Activated gamma-delta T cell treated with Interleukin-2 at 50 U/mL for 16 hours (primary cell): ENCODE measurements around the gene COL18A1.

ENCODE experiments used
- DNase-seq: peaks from one replicate; pipeline ENCODE4 v3.0.0-alpha.2; 2020

COL18A1 gene

GRCh38 chr21:45470773-45471524 is 66.0 kb downstream of the COL18A1 start:
- no peak for DNase-seq

DNA sequence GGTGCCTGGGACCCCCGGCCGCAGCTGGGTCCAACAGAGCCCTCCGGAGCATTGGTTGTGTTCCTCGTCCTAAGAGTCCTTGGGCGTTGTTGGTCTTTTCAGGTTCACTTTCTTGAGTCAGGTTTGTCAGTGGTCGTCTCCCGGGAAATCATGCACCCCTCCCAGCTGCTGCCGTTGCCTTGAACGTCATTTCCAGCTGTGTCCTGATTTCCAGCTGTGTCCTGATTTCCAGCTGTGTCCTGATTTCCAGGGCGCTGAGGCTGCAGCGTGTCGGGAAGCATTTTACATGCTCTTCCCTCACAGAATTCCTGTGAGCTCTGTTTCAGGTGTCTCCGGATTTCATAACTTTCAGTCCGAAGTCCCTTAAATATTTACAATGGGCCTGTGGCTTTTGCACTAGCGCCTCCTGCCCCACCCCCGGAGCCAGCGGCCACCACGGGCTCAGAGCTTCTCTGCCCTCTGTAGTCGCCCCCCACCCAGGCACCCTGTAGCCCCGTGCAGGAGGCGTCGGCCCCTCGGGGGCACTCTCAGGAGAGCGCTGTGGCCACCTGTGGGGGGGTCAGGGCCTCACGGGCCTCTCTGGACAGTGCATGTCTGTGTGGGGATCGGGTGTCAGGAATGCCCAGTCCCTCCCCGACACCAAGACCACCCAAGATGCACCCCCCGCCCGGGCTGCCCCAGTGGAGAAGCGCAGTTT is 66.7 kb downstream of the COL18A1 start:
- no peak for DNase-seq

DNA sequence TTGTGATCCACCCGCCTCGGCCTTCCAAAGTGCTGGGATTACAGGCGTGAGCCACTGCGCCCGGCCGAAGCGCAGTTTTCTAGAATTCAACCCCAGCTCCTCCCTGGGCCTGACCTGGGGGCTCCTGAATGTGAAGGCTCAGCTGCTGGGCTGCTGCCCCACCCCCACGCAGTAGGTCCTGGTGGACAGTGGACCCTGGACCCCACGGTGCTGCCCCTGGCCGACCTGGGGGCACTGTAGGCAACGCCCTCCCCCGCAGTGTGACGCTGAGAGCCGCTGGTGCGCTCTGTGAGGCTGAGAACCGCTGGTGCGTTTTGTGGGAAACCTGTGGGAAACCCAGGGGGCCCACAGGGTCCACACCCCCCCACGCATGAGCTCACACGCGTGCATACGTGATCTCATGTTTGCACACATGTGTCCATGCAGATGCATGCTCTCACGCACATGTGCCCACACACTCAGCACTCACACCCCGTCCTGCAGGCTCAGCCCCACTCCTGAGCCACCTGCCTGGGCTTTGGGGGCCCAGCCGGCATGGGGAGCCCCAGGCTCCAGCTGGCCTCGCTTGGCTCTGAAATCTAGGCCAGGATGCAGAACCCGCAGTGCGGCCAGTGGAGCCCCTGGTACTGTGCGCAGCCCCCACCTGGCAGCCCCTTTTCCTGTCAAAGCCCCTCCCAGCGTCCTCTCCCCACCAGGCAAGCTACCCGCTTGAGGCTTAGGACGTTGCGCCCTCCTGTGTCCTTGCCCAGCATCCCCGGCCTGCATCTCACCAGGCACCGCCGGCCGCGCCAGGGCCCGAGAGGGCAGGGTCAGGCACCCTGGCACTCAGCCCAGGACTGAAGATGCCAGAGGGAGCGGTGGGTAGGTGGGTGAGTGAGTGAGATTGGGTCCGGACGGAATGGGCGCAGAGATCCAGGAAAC is 67.7 kb downstream of the COL18A1 start:
- no peak for DNase-seq

DNA sequence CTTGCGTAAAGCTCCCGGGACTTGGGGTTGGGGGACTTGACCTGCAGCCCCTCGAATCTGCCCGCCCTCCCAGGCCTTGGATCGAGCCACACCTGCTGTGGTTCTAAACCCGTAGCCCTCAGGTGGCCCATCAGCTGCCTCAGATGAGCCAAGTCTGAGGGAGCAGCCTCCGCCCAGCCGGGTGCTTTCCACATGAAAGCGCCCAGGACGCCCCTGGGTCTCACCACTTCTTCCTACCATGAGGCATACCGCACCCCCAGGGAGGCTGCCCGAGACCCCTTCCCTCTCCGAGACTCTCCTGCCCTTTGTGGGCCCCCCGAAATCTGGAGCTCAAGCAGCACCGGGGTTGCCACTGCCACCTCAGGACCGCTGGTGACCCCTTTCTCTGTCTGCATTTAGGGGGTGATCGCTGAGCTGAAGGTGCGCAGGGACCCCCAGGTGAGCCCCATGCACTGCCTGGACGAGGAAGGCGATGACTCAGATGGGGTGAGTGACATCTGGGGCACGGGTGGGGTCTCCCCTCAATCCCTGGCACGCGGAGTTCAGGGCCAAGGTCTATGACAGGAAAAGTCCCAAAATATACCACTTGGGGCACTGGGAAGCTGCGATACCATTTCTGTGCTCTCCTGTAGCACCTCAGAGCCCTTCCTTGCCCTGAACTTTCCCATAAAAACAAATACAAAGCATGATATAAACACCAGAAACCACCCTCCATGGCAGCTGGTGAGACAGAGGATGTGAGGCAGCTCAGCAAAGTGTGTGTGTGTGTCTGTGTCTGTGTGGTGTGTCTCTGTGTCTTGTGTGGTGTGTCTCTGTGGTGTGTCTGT is 68.7 kb downstream of the COL18A1 start:
- no peak for DNase-seq

DNA sequence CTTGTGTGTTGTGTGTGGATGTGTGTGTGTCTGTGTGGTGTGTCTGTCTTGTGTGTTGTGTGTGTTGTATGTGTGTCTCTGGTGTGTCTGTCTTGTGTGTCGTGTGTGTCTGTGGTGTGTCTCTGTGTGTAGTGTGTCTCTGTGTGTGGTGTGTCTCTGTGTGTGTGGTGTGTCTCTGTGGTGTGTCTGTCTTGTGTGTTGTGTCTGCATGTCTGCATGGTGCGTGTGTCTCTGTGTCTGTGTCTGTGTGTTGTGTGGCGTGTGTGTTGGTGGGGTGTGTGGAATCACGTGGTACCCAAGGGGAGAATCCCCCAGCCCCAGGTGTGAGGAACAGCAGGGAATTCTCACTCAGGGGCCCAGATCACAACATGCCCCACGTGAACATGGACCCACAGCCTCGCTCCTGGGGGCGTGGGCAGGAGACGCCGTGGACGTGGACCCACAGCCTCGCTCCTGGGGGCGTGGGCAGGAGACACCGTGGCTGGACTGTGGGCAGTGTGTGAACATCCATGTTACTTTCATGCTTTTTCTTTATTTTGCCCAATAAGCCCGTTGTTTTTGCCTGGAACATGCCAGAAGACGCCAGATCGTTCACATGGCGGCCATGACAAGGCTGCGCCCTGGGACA is 69.5 kb downstream of the COL18A1 start:
- no peak for DNase-seq

DNA sequence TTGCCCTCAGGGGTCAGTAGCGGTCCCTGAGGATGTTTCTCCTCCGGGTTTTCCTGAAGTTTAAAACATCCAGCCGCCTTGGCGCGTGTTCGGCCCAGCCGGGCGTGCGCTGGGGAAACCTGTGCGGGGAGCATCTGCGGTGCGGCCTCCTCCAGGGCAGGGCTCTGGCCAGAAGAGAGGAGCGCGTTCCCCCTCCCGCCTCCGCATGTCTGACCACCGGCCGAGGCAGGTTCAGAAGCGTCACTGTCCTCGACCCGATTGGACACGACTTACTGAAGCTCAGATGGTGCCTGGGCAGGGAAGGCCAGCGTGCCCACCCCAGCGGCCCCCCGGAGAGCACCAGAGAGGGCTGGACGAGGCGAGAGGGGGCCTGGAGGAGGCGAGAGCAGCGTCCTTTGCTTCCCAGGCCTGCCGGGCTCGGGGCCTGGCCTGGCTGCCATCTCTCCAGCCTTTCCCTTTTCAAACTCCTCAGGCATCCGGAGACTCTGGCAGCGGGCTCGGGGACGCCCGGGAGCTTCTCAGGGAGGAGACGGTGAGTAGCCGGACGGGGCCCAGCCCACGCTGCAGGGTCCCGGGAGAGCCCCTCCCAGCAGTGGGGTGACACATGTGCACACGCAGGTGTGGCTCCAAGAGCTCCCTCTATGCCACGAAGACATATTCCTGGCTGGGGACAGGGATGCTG is 70.2 kb downstream of the COL18A1 start:
- DNase-seq, result no peak

- no peak for DNase-seq
Measured at GRCh38 chr21:45475797-45476570, 71.0 kb downstream of the COL18A1 start.

DNA sequence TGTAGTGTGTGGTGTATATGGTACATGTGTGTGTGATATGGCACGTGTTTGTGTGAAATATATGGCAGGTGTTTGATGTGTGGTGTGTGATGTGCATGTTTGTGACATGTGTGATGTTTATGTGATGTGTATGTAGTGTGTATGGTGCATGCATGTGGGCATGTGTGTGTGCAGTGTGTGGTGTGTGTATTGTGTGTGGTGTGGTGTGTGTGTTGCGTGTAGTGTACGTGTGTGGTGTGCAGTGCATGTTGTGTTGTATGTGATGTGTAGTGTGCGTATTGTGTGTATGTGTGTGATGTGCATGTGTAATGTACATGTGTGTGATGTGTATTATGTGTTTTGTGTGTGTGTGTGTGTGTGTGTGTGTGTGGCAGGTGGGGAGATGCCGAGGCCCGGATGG is 71.6 kb downstream of the COL18A1 start:
- DNase-seq, result no peak

DNA sequence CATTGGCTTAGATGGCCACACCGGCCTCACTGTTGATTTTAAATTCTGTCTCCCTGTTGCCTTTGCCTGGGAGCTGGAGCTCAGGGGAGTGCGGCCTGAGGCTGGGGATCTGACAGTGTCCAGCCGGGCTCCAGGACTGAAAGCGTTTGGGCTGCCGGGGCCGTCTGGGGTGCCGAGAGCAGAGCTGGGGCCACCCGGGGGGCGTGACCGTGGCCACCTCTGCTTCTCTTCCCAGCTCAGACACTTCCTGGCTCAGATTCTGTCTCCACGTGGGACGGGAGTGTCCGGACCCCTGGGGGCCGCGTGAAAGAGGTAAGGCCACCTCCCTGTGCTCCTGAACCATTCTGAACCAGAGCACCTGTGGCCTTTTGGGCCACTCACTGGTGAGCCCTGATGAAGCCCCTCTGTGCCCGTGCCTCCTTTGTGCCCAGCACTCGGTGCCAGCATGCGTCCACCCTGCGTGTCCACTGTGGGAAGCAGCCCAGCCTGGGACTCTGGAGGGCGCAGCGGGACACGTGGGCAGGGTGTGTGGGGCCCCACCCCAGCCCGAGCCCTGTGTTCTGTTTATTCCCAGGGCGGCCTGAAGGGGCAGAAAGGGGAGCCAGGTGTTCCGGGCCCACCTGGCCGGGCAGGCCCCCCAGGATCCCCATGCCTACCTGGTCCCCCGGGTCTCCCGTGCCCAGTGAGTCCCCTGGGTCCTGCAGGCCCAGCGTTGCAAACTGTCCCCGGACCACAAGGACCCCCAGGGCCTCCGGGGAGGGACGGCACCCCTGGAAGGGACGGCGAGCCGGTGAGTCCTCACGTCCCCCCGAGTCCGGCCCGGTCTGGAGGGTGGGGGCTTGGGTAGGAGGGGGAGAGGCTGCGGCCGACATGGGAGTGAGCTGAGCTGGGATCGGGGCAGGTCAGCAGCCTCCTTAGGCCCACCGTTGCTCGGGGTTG is 72.5 kb downstream of the COL18A1 start:
- DNase-seq, result no peak

GRCh38 chr21:45478115-45478801 is 73.3 kb downstream of the COL18A1 start:
- DNase-seq, result peak; percentile 76

GRCh38 chr21:45478816-45479669 is 74.1 kb downstream of the COL18A1 start:
- DNase-seq, result no peak

DNA sequence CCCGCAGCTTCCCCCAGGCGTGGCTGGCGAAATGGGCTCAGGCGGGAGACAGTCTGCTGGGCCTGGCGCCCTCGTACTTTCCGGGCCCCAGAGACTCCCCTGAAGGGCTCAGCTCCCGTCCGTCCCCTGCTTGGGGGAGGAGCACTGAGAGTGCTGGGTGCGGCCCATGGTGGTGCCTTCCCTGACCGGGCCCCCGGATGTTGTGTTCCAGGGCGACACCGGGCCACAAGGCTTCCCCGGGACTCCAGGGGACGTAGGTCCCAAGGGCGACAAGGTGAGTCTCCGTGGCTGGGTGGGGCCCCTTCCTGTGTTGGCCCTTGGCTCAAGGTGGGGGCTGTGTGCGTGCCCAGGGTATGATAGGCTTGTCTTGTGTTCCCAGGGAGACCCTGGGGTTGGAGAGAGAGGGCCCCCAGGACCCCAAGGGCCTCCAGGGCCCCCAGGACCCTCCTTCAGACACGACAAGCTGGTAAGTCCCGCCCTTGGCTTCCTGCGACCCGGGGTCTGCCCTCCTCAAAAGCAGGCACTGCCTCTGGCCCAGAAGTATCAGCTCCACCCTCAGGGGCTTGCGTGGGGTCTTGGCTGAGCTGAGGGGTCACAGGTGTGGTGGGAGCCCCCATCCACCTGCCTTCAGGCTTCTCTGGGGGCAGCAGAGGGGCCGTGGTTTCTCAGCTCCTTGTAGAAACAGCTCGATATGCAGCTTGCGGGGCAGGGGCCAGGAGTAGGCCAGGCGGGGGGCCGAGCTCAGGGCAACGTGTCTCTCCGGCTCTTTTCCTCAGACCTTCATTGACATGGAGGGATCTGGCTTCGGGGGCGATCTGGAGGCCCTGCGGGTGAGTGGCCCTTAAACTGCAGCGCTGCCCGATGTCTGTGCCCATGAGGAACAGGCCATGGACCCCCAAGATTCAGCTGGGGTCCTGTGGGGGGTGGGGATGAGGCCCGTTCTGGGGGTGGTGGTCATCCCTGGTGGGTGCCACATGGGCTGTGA is 75.0 kb downstream of the COL18A1 start:
- DNase-seq, result no peak

DNA sequence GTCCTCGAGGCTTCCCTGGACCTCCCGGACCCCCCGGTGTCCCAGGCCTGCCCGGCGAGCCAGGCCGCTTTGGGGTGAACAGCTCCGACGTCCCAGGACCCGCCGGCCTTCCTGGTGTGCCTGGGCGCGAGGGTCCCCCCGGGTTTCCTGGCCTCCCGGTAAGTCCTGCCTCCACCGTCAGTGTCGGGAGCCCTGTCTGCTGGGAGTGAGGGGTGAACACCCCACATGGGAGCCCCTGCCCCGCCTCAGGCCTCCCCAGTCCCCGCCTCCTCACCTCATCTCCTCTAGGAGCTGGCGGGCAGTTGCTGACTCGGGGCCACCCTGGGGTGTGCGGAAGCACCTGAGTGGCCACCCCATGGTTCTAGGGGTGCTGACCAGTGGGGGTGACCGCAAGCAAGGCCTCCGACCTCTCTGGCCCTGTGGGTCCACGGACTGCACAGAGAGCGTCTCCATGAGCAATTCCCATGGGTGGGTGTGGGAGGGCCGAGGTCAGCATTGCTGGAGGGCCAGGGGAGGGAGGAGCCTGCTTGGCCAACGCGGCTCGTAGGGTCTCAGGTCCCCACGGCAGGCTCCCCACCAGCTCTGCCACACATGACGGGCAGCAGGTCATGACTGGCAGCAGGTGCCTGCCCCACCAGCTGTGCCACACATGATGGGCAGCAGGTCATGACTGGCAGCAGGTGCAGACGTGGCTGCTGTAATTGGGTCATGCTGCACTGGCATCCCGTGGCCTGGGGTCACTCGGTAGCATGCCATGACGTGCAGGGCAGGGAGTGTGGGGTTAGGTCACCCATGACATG is 75.9 kb downstream of the COL18A1 start:
- no peak for DNase-seq

DNA sequence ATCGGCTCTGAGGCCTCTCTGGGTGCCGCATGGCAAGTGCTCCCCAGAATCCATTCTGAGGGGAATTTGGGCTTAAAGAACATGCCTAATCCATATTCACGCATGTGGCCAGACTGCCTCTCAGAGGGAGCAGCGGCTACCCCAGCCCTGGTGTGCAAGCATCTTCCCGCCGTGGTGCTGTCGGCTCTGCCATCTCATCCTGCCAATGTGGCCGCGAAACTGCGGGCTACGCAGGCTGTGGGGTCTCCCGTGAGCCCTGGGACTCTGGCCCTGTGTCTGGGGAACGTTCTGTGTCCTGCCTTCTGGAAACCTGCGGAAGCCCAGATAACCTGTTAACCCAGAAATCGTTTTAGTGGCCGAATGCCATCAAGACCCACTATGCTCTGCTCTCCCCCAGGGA is 76.6 kb downstream of the COL18A1 start:
- no peak for DNase-seq
